DMS 273 treated with DMSO at 0.1 percent for 48 hours (cell line): ENCODE data around the gene COG6.

ENCODE experiments used
- DNase-seq: peaks from one replicate; lab custom pipeline; 2025; lab: John Stamatoyannopoulos, UW

COG6 gene

GRCh38 chr13:39682310-39682709, 26.8 kb downstream of the COG6 start:
- no peak for DNase-seq

GRCh38 chr13:39682788-39683187, 27.3 kb downstream of the COG6 start:
- DNase-seq, result no peak

DNA sequence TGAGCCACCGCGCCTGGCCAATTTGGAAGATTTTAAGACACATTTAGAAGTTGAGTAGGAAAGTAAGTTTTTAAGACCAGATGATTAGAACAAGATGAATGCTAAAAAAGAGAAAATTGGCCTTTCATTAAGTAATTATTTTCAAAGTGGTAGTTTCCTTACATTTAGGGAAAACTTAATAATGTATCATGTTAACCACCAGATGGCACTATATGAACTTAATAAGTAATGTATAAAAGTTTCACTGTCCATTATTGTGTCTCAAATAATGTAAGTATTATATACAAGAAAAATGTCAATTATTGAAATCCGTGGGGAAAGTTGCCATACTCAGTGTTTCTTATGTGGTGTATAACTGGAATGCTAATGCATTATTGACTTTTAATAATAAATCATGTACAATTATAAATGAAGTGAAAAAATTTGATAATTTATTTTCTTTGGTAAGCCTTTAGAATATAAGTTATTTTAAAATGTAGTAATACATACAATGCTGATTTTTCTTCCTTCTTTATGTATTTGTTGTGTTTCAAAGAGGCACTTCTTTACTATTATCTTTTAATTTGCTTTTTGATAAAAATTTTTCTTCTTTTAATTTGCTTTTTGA, 29.2 kb downstream of the COG6 start:
- peak; percentile 3 for DNase-seq

- DNase-seq, result no peak
Measured at GRCh38 chr13:39685652-39686051, 30.2 kb downstream of the COG6 start.

DNA sequence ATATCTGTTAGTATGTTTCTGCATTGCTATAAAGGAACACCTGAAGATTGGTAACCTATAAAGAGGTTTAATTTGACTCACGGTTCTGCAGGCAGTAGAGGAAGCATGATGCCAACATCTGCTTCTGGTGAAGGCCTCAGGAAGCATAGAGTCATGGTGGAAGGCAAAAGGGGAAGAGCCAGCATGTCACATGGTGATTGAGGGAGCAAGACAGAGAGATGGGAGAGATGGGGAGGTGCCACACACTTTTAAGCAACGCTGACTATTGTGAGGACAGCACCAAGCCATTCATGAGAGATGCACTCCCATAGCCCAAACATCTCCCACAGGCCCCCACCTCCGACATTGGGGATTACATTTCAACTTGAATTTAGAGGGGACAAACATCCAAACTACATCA, 32.8 kb downstream of the COG6 start:
- no peak for DNase-seq

- no peak for DNase-seq
Measured at GRCh38 chr13:39688699-39689405, 33.4 kb downstream of the COG6 start.

DNA sequence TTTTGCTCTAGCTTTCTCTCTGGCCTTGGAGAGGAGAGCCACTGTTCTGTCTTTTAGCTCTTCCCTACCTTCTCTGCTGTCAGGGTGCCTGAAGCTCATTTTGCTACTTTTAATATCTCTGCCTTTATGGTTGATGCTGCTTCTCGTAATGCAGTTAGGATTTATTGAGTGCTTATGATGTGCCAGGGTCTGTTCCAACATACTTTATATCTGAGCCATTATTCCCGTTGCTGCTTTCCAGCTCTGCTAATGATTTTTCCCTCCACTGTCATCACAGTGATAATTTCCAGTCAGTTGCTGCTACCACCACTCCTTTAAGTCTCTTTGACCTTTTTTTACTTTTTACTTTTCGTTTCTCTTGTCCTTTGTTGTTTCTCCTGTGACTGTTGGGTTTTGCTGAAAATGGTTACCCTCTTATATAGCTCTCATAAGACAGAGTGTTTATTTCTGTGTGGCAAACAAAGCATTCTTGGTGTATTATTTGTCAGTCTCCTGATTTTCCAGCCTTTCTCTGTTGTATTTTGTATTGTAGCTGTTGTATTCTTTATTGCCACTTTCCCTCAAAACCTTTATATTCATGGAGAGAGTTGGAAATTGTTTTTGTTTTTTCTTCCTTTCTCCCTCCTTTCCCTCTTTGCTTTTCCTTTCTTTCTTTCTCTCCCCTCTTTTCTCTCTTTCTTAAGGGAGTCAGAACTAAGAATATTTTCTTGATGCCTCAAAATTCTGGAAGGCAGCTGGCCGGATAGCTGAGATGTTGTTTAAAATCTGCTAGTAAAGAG, 37.4 kb downstream of the COG6 start:
- no peak for DNase-seq

DNA sequence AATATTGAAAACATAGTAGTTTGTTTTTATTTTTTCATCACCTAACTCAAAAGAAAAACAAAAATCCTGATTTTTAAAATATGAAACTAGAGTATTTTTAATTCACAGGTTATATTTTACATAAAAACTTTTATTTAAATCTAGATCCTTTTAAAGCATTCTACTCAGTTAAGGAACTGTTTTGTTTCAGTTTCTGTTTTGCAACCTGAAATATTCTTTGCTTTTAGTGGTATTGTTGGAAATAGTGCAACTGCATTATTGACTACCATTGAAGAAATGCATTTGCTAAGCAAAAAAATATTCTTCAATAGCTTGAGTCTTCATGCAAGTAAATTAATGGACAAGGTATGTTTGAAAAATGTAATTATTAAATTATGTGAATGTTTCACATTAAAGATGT, 43.8 kb downstream of the COG6 start:
- DNase-seq, result no peak

GRCh38 chr13:39712626-39713025, 57.2 kb downstream of the COG6 start:
- DNase-seq, result no peak

- DNase-seq, result no peak
Measured at GRCh38 chr13:39729156-39729555, 73.7 kb downstream of the COG6 start.

DNA sequence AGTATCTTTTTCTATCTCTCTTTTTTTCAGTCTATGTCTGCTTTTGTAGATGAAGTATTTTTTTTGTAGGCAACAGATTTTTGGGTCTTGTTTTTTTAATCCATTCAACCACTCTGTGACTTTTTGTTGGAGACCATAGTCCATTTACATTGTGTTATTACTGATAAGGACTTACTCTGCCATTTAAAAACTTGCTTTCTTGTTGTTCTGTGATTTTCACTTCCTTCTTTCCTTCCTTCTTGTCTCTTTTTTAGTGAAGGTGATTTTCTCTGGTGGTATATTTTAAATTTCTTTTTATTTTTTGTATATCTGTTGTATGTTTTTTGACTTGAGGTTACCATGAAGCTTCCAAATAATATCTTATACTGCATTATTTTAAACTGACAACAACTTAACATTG, 79.5 kb downstream of the COG6 start:
- DNase-seq, result no peak

DNA sequence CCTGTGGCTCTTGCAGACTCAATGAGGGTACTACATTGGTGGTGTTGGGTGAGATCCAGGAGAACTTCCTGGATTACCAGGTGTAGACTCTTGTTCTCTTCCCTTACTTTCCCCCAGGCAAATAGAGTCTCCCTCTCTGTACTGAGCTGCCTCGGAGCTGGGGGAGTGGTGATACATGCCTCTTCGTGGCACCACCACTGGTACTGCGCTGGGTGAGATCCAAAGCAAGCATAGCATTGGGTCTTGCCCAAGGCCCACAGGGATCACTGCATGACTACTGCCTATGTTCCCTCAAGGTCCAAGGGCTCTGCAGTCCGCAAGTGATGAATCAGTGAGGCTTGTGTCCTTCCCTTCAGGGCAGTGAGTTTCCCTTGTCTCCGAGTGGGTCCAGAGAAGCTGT, 81.6 kb downstream of the COG6 start:
- DNase-seq, result no peak

DNA sequence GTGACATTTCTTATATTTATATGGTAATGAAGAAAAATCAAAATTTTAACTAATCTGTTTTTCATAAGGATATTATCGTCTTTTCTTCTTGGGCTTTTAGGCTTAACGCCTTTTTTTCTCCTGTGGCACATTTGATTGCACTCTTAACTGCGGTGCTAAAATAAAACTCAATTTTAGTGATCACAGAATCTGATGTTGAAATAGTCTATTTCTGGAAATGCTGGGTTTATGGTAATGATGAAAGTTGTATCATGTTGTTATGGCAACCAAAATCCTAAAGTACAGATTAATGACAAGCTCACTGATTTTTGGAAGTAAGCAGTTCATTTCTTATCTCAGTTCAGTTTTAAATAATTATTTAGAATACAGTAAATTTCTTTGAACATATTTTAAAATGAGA, 85.3 kb downstream of the COG6 start:
- no peak for DNase-seq

- no peak for DNase-seq
Measured at GRCh38 chr13:39748961-39749360, 93.5 kb downstream of the COG6 start.

DNA sequence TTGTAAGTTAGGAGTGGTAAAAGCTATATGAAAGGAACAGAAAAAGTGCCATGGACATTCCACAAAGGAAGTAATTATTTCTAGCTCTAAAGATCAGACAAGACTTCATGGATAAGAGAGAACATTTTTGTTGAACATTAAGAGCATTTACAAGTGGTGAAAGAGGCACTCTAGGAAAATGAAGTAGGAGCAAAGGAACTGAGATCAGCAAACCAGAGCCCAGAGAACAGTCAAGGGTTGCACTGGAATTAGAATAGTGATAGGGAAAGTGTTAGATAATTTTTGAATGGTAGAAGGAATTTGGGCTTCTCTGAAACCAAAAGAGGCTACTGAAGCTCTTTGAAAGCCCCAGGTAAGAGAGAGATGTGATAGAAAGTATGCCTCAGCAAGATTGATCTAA, 94.1 kb downstream of the COG6 start:
- no peak for DNase-seq

DNA sequence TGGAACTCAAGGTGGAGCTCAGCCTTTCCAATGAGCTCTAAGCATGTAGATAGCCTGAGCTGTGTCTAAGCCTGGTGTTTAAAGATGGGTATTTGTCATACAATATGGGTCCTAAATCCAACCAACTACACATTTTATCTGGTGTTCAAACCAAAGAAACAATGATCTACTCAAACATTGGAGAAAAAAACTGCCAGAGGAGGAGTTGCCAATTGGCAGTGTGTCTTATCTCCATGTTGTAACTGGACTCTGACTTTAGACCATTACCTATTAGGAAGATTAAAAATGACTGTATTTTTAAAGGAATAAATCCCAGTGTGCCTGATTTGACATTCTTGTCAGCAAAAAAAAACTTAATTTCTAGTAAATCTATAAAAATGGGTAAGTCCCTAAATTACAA, 96.3 kb downstream of the COG6 start:
- no peak for DNase-seq

DNA sequence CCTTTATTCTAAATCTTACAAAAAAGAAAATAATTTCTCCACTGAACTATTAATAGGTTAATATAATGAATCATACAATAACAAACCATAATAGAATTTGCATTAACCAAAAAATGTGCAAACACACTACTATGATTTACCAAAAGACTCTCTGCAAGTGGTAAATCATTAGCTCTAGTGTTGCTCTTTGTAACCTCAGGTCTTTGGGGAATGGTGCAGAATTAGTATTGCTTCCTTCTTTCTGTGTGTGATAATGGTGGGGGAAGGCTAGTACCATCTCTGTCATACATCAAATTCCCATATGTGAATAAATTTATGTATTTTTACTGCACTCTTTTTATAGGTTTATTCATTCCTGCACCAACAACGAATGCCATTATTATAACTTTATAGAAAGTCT, 105.1 kb downstream of the COG6 start:
- DNase-seq, result no peak

- DNase-seq, result peak; percentile 98
Measured at GRCh38 chr13:39765801-39766463, 110.5 kb downstream of the COG6 start.

- peak; percentile 77 for DNase-seq
Measured at GRCh38 chr13:39766464-39767158, 111.1 kb downstream of the COG6 start.

DNA sequence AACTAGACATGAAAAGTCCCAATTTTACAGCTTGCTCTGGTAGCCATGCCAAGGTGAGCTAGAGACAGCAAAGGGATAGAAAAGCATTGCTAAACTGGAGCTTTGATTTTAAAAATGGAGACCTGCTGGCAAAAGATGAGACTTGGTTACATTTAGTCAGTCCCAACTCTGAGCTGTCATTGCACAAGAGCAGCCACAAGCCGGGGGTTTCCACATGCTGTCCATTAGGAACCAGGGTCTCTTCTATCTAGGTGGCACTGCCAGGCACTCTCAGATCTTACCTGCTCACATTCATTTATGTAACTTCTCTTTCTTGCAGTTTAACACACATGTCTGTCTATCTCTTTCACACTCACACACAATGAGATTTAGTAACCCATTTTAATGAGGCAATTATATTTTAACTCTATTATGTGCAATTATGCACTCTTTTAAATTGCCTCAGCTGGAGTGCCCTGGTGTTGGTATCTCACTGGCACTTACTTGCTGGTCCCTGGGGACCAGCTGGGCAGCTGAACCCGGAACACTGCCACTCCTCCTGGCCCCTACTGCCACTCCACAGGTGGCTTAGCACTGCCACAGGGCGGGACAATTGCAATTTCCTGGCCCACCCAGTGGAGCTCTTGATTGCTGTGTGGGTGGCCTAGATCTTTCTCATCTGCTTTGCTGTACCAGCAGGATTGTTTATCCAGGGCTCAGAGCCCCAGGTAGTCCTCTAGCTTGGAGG, 112.5 kb downstream of the COG6 start:
- DNase-seq, result no peak

DNA sequence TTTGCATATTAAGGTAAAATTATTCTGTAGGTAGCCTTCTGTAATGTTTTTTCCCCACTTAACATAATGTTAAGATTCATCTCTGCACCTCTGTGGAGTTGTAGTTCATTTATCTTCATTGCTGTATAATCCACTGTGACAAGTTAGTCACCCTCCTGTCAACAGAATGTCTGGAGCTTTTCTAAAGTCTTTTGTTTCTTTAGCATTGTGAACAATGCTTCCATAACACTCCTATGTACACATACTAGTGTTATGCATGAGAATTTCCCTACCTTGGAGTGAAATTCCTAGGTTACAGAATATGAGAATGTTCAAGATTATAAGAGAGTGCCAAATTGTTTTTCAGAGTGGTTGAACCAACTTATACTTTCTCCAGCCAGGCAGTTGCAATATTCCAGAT, 113.5 kb downstream of the COG6 start:
- DNase-seq, result no peak
